Skin of body (tissue), 2 donors: ENCODE results near the gene KCNN3. TPM values are rescaled to one million over a fixed set of nuclear protein-coding genes. Genes with fewer than 3 reads are reported as not detected.

Experiments used
- DNase-seq: peaks from one replicate; lab custom pipeline; 2025; lab: John Stamatoyannopoulos, UW
- total RNA-seq: library from RNA; depleted of rRNA; stranded (reverse); fragments of >200 nt; gene quantifications from one replicate; pipeline ENCODE4 v1.2.3, GENCODE V29; 2014

KCNN3 gene
- total RNA-seq, 1 donor from 2014 or later, result 0.99 TPM

GRCh38 chr1:154750681-154751665 is 119.1 kb downstream of the KCNN3 start:
- DNase-seq, result no peak

- DNase-seq, result no peak
These were observed 120.9 kb downstream of the KCNN3 start for GRCh38 chr1:154749078-154749760.

GRCh38 chr1:154748405-154748775 is 121.7 kb downstream of the KCNN3 start:
- DNase-seq, result no peak

GRCh38 chr1:154747740-154748404 is 122.2 kb downstream of the KCNN3 start:
- DNase-seq, result peak; percentile 88

- DNase-seq, result no peak
These were observed 122.7 kb downstream of the KCNN3 start for GRCh38 chr1:154747380-154747739.

GRCh38 chr1:154746622-154747299 is 123.3 kb downstream of the KCNN3 start:
- DNase-seq, result no peak

- no peak for DNase-seq
These were observed 124.2 kb downstream of the KCNN3 start for GRCh38 chr1:154745750-154746425.

- peak; percentile 34 for DNase-seq
These were observed 124.8 kb downstream of the KCNN3 start for GRCh38 chr1:154745286-154745731.

- DNase-seq, result no peak
These were observed 125.6 kb downstream of the KCNN3 start for GRCh38 chr1:154744352-154745035.

GRCh38 chr1:154743526-154744036 is 126.5 kb downstream of the KCNN3 start:
- no peak for DNase-seq

GRCh38 chr1:154742606-154743005 is 127.5 kb downstream of the KCNN3 start:
- DNase-seq, result no peak

GRCh38 chr1:154741741-154742495 is 128.2 kb downstream of the KCNN3 start:
- no peak for DNase-seq

GRCh38 chr1:154741327-154741726 is 128.8 kb downstream of the KCNN3 start:
- no peak for DNase-seq

GRCh38 chr1:154739654-154740053 is 130.4 kb downstream of the KCNN3 start:
- DNase-seq, result no peak

GRCh38 chr1:154736841-154737240 is 133.2 kb downstream of the KCNN3 start:
- no peak for DNase-seq

- DNase-seq, result no peak
These were observed 134.3 kb downstream of the KCNN3 start for GRCh38 chr1:154735804-154736168.

GRCh38 chr1:154735061-154735803 is 134.8 kb downstream of the KCNN3 start:
- no peak for DNase-seq

GRCh38 chr1:154733621-154734020 is 136.5 kb downstream of the KCNN3 start:
- DNase-seq, result no peak
